ENCODE results near the gene EPC2.
"Not testable (repeated sequence)": the region's sequence is repeated elsewhere in the genome, so short reads cannot be mapped to it uniquely, and the experiment has no call there.

The EPC2 gene

DNA sequence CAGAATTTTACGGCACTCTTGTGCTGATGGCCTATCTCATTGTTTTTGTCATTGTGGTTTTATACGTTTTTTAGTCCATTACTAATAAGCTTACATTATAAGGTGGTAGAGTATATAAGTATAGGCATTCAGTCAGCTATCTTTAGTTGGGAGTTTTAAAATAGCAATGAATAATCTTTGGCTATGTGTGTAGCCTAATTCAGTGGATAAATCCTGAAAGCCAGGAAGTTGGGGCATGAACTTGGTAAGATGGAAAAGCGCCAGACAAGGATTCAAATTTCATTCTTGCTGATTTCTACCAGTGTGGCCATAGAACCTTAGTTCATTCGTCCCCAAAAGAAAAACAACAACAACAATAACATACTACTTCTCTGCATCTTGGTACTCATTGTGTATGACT is 31.2 kb downstream of the EPC2 start:
- DNase-seq, result no peak

DNA sequence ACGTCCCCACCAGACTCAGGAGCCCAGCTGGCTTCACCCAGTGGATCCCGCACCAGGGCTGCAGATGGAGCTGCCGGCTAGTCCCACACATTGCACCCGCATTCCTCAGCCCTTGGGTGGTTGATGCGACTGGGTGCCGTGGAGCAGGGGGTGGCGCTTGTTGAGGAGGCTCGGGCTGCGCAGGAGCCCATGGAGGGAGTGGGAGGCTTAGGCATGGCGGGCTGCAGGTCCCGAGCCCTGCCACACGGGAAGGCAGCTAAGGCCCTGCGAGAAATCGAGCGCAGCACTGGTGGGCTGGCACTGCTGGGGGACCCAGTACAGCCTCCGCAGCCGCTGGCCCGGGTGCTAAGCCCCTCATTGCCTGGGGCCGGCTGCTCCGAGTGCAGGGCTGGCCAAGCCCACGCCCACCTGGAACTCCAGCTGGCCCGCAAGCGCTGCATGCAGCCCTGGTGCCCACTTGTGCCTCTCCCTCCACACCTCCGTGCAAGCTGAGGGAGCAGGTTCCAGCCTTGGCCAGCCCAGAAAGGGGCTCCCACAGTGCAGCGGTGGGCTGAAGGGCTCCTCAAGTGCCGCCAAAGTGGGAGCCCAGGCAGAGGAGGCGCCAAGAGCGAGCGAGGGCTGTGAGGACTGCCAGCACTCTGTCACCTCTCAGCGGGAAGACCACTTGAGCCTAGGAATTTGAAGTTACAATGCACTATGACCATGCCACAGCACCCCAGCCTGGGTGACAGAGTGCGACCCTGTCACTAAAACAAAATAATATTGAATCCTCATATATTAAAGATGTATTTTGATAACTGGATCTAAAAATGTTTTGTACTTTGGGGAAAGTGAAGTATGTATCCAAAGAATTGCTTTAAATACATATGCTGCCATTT is 34.0 kb downstream of the EPC2 start:
- DNase-seq, result not testable (repeated sequence)

DNA sequence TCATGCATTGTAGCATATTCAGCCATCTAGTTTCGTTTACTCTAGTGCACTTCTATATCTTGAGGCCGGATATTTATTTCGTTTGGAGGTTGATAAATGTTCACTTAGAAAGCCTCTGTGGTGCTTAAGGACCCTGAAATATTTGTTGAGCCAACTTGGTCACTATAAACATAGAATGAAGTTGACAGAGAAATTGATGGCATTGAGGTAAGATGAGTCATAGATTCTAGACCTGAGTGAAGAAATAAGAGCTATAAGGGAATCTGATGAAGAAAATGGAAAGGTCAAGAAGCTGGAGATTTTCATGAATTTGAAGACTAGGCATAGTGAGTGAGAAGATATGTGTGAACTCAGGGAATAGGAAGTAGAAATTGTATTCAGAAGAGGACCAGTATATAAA is 35.9 kb downstream of the EPC2 start:
- no peak for DNase-seq

DNA sequence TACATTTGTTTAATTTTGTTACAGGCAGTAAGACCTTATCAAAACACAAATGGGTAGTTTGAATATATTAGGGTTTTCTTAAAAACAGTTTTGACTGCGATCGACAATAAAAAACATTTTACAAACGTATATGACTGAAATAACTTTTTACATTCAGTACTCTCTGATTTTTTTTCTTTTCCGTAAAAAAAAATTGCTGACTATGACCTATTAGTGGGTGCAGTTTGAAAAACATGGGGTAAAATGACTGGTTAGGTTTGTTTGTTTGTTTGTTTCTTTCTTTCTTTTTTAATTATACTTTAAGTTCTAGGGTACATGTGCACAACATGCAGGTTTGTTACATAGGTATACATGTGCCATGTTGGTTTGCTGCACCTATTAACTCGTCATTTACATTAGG is 36.9 kb downstream of the EPC2 start:
- DNase-seq, result no peak

DNA sequence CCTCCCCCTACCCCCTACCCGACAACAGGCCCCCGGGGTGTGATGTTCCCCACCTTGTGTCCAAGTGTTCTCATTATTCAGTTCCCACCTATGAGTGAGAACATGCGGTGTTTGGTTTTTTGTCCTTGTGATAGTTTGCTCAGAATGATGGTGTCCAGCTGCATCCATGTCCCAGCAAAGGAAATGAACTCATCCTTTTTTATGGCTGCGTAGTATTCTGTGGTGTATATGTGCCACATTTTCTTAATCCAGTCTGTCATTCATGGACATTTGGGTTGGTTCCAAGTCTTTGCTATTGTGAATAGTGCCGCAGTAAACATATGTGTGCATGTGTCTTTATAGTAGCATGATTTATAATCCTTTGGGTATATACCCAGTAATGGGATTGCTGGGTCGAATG is 37.3 kb downstream of the EPC2 start:
- not testable (repeated sequence) for DNase-seq

DNA sequence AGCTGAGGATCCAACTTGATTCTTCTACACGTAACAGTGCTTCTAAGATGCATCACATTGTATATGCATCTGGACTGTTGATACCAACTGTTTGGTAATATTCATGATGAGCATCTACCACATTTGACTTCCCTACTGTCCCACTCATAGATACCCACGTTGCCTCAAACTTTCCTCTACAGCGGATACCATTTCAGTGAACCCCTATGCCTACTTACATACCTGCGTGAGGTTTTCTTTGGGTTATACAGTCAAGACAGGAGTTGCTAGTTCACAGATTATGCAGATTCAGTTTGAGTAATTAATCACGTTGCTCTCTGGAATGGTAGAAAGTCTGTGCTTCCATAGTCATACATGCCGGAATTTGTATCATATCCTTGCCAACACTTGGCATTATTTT is 40.0 kb downstream of the EPC2 start:
- no peak for DNase-seq

DNA sequence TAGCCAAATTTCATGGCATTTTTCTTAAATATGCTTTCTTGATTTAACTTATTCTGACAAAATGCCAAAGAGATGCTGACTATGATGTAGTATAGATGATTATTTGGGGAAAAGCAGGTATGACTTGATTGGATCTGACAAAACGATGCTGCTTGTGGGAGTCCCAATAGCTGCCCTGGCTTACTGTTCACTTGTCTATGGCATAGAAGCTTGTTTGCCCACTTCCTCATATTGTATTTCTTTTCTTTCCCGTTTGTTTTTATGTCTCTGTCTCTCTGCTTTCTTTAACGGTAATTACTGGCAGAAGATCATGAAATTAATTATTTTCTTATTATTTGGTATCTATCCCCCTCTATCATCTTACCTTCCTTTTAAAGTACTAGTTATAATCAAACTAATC is 43.0 kb downstream of the EPC2 start:
- no peak for DNase-seq

DNA sequence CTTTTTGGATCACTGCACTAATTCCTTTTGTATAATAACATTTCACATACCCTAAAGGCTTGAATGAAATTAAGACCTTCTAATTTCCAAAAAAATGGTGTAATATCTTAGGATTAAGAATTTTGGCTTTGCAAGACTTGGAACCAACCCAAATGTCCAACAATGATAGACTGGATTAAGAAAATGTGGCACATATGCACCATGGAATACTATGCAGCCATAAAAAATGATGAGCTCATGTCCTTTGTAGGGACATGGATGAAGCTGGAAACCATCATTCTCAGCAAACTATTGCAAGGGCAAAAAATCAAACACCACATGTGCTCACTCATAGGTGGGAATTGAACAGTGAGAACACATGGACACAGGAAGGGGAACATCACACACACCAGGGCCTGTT is 43.5 kb downstream of the EPC2 start:
- not testable (repeated sequence) for DNase-seq

DNA sequence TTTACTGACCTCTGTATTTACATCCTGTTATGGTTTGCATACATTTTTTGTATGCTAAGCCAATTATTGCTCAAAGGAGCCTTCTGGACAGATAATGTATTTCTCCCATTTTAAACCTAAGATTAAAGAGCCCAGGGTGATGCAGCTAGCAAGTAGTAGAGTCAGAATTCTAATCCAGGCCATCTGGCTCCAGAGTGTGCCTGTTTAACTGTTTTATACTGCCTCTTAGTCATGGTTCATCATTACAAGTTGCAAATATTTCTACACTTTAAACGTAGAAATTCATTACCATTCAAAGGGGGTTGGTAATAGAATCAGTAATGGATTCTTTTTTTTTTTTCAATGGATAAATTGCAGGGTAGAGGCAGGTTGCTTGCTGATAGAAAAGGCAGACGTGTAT is 52.4 kb downstream of the EPC2 start:
- DNase-seq, result no peak

DNA sequence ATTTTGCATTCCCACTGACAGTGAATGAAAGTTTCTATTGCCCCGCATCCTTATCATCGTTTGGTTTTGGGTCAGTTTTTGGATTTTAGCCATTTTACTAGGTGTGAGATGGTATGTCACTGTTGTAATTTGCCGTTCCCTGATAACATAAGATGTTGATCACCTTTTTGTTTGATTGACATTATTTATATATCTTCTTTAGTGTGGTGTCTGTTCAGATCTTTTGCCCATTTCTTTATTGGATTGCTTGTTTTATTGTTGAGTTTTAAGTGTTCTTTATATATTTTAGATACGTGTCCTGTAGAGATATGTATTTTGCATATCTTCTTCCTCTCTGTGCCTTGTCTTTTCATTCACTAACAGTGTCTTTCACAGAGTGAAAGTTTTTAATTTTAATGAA is 55.3 kb downstream of the EPC2 start:
- DNase-seq, result no peak

DNA sequence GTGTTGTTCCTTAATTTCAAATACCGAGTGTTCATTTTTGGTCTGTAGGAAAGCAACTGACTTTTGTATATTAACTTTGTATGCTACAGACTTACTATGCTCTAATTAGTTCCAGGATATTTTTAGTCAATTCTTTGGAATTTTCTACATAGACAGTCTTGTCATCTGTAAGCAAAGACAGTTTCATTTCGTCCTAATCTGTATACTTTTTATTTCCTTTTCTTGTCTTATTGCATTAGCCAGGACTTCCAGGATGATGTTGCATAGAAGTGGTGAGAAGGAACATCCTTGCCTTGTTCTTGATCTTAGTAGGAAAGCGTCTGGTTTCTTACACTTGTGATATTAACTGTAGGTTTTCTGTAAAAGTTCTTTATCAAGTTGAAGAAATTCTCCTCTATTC is 56.5 kb downstream of the EPC2 start:
- DNase-seq, result no peak

DNA sequence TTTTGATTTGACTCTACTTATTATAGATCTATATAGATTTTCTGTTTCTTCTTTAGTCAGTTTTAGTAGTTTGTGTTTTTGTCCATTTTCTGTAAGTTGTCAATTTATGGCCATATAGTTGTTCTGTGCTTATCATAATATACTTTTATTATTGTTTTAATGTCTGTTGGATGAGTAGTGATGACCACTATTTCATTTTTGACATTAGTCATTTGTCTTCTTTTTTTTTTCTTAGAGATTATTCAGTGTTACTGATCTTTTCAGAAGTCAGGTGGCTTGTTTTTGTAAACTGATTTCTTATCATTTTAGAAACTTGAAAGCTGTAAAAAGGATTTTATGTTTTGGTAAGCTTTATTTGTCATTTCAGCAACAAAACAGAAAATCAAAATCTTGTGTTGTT is 57.3 kb downstream of the EPC2 start:
- DNase-seq, result no peak

DNA sequence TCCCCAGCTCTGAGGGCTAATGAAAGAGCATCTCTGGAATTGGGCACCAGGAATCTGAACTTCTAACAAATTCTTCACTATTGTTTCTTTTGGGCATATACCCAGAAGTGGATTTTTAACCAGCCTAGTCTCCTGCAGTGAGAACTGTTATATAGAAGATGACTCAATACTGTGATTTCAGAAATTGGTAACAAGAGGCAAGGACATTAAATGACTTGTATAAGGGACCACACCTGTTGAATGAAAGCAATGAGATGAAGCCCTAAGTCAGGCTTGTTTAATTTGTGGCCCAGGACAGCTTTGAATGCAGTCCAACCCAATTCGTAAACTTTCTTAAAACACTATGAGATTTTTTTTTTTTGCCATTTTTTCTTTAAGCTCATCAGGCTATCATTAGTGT is 57.9 kb downstream of the EPC2 start:
- no peak for DNase-seq

DNA sequence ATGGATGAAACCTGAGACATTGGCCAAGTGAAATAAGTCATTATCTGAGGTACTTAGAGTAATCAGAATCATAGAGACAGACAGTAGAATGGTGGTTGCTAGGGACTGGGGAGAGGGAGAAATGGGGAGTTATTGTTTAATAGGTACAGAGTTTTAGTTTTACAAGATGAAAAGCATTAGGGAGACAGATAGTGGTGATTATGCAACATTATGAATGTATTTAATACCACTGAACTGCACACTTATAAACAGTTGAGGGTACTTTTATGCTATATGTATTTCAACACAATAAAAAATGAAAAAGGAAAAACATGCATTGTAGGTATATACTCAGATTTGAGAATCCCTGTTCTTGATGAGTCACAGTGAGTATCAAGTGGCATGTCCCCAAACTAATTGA is 59.7 kb downstream of the EPC2 start:
- no peak for DNase-seq

DNA sequence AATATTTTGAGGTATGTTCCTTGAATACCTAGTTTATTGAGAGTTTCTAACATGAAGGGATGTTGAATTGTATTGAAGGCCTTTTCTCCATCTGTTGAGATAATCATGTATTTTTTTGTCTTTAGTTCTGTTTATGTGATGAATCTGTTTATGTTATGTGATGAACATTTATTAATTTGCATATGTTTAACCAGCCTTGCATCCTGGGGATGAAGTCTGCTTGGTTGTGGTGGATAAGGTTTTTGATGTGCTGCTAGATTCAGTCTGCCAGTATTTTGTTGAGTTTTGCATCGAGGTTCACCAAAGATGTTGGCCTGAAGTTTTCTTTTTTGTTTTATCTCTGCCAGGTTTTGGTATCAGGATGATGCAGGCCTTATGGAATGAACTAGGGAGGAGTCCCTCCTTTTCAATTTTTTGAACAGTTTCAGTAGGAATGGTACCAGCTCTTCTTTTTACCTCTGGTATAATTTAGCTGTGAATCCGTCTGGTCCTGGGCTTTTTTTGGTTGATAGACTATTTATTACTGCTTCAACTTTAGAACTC is 71.9 kb downstream of the EPC2 start:
- DNase-seq, result no peak

DNA sequence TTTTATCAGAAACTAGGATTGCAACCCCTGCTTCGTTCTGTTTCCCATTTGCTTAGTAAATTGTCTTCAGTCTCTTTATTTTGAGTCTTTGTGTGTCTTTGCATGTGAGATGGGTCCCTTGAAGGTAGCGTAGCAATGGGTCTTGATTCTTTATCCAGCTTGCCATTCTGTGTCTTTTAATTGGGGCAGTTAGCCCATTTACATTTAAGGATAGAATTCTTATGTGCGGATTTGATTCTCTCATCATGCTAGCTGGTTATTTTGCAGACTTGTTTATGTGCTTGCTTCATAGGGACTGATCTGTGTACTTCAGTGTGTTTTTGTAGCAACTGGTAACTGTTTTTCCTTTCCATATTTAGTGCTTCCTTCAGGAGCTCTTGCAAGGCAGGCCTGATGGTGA is 73.5 kb downstream of the EPC2 start:
- no peak for DNase-seq

DNA sequence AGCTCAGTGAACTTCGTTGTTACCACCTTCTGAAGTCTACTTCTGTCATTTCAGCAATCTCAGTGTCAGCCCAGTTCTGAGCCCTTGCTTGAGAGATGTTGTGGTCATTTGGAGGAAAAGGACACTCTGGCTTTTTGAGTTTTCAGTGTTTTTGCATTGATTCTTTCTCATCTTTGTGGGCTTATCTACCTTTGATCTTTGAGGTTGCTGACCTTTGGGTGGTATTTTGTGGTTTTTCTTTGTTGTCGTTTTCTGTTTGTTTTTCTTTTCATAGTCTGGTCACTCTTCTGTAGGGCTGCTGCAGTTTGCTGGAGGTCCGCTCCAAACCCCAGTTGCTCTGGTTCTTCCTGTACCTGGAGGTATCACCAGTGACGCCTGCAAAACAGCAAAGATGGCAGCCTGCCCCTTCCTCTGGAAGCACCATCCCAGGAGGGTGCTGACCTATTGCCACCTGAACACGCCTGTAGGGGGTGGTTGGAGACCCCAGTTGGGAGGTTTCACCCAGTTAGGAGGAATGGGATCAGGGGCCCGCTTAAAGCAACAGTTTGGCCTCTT is 74.7 kb downstream of the EPC2 start:
- no peak for DNase-seq

DNA sequence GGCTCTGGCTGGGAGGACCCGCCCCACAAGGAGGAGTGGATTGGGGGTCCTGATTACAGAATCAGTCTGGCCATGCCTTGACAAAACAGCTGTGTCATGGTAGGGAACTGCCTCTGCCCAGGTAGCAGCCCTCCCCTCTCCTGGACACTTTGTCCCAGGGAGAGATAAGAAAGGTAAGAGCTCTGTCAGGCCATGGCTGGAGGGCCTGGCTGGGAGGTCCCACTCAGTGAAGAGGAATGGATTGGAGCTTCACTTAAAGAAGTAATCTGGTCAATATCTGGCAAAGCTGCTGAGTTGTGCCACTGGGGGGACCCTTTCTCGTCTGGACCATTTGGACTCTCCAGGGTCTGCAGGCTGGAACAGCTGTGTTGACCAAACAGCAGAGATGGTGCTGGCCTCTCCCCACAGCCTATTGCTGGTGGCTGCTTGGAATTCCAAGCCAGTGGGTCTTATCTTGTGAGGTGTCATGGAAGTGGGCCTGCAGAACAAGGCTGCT is 75.4 kb downstream of the EPC2 start:
- no peak for DNase-seq

DNA sequence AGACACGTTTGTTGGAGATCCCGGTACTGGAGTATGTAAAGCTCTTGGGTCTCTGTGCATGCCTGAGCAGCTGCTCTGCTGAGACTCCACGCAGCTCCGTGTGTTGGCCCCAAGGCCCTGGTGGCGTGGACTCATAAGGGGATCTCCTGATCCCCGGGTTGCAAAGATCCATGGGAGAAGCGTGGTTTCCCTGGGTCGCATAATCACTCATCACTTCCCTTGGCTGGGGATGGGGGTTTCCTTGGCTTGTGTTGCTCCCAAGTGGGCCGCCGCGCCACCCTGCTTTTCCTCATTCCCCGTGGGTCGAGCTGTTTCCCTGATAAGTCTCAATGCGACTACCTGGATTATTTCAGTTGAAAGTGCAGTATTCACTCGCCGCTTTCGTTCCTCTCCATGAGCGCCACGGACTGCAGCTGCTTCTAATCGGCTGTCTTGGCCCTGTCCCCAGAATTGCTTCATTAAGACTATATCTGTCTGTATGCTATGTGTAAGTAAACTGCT is 76.0 kb downstream of the EPC2 start:
- DNase-seq, result no peak

DNA sequence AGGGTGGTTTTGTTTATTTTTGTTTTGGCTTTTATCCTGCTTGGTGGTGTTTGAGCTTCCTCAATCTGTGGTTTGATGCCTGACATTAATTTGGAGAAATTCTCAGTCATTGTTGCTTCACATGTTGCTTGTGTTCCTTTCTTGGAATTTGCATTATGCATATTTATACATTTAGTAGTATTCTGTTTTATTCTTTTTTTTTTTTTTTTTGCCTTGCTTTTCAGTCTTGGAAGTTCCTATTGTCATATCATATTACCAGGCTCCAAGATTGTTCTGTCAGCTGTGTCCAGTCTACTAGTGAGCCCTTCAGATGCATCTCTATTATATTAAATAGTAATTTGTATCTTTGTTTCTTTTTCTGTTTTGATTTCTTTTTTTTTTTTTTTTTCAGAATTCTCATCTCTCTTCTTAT is 77.0 kb downstream of the EPC2 start:
- DNase-seq, result no peak

DNA sequence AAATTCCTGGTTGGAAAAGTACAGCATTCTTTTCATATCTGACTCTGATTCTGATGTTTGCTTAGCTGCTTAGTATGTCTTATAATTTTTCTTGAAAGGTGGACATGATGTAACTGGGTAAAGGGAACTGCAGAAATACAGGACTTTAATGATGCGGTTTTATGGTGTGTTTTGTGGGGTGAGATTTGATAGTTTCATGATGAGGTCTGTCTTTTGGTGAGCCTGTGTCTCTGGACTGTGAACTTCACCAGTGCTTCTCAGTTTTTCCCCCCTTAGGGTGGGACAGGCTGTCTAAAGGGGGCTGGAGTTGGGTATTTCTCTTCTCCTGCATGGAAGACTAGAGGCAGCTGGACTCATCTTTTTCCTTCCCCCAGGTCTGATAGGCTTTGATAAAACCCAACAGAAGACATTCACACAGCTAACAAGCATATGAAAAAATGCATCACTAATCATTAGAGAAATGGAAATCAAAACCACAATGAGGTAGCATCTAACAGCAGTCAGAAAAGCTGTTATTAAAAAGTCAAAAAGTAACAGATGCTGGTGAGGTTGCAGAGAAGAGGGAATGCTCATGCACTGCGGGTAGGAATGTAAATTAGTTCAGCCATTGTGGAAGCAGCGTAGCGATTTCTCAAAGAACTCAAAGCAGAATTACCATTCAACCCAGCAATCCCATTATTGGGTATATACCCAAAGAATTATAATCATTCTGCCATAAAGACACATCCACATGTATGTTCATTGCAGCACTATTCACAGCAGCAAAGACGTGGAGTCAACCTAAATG is 77.6 kb downstream of the EPC2 start:
- DNase-seq, result no peak

DNA sequence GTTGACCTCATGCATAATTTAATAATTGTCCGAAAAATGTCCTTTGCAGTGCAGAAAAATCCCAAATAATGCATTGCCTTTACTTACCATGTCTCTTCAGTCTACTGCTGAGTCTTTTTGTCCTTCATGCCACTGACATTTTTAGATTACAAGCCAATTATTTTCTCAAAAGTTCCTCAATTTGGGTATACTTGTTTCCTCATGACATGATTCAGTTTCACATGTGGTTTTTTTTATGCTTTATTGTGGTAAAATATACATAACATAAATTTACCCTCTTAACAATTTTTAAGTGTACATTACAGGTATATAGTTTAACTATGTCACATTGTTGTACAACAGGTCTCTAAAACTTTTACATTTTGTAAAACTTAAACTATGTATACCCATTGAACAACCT is 81.0 kb downstream of the EPC2 start:
- DNase-seq, result no peak

DNA sequence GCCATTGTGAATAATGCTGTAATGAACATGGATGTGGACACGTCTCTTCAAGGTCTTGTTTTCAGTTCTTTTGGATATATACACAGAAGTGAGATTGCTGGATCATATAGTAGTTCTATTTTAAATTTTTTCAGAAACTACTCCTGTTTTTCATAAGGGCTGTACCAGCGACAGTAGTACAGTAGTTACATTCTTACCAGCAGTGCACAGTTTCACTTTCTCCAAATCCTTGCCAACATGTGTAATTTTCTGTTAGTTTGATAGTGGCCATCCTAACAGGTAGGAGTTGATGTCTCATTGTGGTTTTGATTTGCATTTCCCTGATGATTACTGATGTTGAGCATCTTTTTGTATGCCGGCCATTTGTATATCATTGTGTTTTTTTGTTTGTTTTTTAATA is 81.7 kb downstream of the EPC2 start:
- DNase-seq, result no peak

Data from NCI-H1417 treated with DMSO at 0.1 percent for 48 hours (cell line).